GM21723 (cell line): ENCODE measurements around the gene PCSK6.

Experiments
- ATAC-seq: cut with Tn5 transposase; IDR thresholded peaks from one replicate; pipeline ENCODE4 v1.9.1; 2021; ENCODE audit warnings: mild to moderate bottlenecking, moderate library complexity; ENCODE audit not compliant: unreplicated experiment

The PCSK6 gene

DNA sequence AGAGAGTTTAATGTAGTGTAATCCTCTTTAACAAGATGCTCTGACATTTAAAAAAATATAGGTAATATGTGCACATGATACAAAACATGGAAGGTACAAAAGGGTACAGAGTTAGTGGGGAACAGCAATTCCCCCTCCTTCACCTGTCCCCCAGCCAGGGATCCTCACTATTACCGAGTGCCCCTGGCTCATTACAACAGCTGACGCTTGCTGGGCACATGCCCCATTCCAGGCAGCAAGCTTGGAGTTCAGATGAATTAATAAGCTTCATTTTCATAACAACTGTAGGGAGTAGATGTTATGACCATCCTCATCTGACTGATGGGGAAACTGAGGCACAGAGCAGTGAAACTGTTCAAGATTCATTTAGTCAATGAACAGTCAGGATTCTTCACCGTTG is 41.2 kb downstream of the PCSK6 start:
- ATAC-seq, result no peak

DNA sequence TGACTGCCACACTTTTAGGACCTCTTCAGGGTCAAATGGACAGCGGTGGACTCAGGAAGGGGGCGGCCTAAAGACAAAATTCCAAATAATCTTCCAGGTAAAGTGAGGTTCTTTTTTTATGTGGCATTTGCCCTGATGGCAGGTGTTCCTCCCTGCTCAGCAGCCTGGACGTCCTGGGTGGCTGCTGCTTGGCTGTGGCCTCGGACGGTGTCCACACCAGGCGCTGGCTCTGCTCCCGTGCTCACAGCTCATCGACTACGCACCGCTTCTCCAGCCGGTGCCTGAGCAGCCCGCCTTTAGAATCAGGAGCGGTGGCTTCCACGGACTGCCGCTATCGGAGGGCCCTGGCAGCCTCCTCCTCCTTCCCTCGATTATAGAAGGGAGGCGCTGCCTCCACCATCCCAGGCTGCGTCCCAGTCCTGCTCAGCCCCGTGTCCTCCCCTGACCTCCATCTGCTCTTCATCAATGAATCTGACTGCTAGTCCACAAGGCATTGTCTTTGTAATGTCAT is 41.9 kb downstream of the PCSK6 start:
- ATAC-seq, result no peak

DNA sequence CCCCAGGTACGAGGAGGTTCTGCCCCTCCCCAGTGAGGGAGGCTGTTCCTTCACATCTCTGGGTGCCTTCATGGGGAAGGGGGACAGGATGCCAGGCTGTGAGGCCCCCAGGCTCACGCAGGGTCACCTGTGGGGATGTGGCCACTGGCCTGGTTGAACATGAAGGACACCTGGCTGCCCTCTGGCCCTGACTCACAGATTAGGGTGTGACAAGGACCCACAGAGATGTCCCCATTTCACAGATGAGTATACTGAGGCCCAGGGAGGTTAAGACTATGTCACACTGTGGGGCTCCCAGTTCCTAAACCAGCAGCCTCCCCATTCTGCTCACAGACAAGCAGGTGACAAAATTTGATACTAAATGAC is 42.4 kb downstream of the PCSK6 start:
- ATAC-seq, result no peak

DNA sequence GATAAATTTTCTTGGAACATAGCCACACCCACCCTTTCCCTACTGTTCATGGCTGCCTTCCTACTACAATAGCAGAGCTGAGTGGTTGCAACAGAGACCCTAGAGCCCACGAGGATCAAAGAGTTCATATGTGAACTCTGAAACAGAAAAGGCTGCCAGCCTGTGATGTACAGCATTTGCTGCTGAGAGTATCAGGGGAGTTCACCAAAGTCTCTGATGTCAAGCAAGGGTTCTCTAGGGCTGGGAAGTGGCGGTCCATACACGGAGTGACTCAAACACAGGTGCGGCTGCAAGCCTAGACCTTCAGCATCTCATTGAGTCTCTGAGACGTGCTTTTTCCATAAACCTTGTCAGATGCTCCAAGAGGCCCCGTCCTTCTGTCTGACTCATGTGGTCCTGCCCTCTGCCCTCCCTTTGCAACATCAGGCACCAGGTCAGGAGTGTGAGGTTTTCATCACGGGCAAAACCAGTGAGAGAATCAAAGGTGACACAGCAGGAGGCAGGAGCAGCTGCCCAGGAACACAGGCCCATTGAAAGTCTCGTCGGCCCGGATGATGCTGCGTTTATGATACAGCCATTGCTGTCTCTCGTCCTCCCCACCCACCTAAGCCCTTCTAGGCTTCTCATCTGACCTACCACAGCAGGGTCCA is 42.9 kb downstream of the PCSK6 start:
- ATAC-seq, result no peak

DNA sequence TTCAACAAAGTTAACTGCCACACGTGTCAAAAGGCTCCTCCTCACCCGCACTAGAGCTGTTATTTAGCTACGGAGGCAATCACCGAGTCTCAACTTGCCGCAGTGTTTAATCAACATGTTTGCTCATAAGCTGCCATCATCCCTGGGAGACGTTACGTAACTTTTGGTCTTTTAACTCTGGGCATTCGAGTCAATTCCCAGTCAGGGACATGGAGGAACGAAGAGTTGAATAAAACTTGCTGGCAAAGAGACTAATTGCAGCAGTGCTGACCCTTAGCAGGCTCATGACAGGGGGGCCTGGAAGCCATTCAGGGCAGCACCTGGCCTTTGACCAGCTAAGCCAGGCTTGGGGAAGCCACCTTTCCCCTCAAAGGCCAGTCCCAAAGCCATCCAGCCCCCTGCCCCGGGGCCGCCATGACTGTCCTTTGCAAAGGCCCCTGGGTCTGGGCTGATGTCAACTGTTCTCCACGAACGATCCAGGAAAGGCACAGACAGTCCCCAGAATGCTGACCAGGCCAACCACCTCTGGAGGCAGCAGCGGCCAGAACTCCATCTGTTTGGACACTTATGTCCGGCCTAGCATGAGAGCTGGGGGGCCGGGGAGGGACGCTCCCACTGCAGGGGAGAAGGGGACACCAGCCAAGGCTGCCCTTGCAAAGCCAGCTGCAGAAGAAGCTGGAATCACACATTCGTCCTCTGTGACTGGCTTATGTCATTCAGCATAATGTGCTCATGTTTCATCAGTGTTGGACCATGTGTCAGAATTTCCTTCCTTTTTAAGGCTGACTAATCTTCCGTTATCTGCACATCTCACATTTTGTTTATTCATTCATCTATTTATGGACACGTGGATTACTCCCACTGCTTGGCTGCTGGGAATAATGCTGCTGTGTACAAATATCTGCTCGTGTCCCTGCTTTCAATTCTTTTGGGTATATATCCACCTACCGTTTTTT is 43.7 kb downstream of the PCSK6 start:
- ATAC-seq, result no peak

DNA sequence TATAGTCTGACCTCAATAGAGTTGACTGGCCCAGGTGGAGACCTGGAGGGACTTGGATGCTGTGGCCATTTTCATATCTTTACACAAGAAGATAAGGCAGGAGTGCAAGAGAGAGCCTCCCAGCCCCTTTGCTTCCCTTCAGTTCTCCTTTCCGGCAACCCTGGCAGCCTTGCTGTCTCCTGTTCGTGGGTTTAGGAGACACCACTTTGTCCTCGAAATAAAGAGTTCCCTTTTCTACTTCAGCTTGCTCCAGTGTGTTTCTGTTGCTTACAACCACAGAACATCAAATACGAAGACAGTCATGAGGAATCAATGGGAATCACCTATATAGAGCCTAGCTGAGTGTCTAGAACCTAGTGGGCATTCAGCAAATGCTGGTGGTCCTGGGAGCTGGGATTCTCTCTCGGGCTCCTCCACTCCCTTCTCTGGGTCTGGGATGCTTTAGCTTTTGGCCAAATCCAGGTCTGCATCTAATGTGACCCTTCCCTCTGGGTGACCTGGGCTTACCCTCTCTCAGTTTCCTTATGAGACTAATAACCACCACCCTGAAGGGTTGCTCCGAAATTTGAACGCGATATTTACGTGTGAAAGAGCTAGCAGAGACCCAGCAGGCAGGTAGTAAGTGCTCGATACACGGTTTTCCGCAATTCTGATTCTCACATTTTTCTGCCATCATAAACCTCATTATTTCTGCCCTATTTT is 44.5 kb downstream of the PCSK6 start:
- ATAC-seq, result no peak

DNA sequence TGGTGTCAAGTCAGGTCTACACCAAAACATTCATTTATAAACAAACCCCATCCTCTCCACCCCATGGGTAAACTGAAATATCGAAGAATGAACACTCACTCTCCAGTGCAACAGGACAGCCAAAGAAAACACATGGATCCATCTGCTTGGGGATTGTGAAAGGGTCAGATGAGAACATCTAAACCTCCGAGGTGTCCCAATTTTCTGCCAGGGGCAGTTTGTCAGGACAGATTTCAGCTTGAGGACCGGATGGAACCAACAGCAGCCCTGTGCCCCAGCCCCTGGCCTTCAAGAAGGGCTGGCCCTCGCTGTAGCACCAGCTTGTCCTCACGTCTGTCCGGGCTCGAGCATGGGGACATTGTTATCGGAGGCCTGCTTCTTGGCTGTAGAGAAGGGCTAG is 45.5 kb downstream of the PCSK6 start:
- ATAC-seq, result no peak

DNA sequence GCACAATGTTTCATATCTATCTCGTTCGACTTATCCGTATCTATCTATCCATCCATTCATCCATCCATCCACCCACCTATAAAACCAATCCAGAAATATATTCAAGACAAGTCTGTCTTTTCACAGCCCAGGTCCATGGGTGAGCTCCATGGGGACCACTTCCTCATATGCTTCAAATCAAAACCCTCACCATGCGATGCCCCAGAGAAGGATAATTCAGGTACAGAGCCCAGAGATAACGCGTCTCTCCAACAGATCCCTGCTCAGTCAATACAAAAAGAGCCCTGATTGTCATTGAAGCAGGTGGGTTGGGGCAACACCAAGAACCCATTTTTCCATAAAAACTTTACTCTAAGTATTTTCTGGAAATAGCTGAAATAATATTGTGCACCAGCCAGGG is 47.2 kb downstream of the PCSK6 start:
- no peak for ATAC-seq

DNA sequence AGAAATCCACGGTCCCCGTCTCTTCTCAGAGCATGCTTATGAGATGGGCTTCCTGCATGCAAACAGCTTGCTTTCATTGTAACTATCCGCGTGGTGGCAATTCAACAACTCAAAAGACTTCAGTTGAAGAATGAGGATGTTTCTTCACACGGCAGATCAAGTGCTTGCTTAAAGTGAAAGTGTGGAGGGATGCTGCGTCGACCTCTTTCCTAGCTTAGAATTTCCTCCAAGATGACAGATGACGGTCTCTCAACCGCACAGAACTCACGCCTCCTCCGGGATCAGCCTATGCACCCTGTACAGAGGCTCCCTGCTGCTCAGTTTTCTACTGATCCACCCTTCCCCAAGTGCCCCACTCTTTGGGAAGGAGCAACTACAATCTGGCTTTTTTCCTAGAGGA is 47.8 kb downstream of the PCSK6 start:
- ATAC-seq, result no peak

DNA sequence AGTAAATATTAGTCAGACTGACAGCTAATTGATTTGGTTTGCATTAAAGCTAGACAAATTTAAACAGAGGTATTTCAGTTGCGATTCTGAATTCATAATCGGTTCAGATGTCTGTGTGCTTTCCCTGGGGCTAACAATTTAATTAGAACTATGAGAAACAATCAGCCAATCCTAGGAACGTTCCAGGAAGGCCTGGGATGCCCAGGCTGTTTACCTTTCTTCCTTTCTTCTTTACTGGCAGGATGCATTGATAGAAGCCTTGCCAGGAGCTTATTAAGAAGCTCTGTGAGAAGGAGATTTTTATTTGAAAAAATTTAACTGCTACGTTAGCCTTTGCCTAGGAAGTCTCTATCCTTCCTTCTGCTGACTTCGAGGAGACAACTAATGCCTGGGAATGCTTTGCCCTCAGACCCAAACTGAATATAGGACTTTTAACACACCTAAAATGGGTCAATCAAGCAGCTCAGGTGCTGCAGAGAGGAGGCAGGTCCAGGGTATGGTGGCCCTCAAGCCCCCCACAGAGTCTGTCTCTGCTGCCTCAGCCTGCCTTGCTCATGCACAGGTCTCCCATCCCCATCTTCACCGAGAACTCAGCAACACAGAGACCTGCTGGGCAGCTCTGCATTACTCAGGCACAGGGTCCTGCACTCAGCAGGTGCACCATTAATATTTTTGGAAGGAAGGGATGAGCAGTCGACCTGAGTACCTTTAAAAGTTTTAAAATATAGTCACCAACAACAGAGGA is 48.5 kb downstream of the PCSK6 start:
- ATAC-seq, result no peak

DNA sequence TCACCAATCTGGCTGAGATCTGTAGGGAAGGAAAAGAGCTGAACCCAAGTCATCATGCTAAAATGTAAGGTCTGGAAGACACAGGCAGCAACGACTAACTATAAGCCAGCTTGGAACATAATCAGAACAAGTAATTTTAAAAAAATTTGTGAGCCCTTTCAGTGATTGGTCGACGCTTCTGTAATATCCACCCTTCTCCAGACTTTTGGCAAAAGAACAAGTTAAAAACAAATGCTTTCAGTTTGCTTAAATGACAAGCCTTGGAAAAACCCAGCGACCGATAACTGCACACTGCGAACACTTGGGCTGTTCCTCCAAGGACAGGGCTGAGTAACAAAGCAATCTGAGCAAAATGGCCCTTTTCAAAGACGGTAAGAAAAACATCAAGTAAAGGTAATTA is 49.6 kb downstream of the PCSK6 start:
- ATAC-seq, result no peak

DNA sequence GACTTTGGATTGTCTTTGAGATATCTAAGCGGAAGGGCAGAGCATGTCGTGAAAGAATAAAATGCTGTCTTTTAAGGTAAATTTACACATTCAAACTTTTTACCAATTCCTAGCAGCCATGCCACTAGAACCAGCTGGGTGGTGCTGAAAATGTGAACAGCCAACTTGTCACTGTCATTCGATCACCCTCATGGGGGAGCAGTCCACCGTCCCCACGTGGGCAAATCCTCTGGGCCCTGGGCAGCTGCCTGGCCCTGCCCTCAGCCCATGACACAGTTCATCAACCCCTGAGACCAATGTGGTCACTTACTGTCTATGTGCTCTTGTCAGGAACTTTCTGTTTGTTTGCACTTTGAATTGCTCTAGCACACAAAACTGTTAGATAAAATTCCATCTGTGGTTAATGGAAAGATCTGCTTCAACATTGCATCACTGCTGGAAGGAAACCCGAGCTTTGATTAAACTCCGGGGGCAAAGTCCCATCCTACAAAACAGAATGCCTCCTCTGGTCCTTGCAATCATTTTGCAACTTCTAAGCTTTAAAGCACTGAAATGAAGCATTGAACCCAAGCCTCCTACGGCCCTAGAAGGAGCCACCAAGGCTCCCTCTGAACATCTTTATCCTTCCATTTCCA is 50.1 kb downstream of the PCSK6 start:
- ATAC-seq, result no peak

DNA sequence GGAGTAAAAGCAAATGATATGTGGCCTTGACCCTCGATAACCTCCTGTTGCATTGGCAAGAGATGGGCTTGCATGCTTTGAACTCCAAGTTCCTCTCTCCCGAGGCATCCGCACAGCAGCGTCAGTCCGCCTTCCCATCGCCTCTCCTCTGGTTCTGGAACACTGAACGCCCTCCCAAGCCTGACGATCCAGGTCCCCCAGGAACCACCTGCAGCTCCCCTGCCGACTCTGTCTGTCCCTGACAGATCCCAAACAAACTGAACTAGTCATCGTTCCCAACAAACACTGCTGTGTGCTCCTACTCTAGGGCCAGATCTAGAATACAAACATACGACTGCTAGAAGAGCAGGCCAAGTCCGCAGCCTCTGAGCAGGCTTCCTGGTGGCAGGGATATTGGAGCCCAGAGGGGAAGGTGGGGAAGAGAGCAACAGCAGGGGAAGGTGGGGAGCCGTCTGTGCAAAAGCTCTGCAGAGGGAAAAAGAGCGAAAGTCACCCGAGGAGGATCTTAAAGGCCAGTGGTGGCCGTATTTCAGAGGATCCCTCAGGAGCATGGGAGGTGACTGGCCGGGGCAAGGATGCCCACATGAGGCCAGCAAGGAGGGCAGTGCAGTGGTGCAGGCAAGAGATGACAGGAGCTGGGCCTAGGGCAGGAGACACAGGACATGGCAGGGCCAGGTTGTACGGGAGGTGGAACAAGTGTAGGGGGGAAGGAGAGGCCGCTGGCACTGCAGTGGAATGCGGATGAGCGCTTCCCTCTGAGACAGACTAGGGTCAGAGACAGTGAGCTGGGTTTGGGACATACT is 50.8 kb downstream of the PCSK6 start:
- no peak for ATAC-seq

DNA sequence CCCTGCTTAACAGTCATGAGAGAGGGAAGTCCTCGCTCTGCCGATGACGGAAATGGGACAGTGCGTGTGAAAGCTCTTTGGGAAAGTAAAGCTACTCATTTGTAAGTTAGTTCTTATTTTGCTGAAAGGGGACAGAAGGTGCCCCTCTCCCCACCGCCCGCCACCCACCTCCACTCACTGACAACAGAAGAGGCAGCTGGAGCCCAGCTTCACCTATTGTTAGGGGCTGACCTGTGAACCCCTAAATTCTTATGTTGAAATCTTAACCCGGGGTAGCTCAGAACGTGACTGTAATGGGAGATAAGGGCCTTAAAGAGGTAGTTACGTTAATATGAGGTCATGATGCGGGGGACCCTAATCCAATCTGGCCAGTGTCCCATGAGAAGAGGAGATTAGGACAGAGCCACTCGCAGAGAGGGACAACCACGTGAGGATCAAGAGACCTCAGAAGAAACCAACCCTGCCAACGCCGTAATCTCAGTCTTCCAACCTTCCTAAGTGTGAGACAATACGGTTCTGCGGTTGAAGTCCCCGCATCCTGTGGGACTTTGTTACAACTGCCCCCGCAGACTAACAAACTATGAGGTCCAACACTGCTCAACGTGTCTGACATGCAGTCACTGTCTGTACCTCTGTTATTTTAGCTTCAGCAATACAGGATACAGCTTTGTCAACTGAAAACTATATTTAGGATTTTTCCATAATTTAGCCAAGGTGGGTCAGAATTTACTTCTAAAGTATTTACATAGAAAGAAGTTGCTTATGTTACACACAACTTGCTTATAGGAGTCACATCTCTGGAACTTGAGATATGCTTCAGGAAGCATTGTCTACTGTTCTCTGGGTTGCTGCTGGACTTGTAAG is 51.7 kb downstream of the PCSK6 start:
- no peak for ATAC-seq

DNA sequence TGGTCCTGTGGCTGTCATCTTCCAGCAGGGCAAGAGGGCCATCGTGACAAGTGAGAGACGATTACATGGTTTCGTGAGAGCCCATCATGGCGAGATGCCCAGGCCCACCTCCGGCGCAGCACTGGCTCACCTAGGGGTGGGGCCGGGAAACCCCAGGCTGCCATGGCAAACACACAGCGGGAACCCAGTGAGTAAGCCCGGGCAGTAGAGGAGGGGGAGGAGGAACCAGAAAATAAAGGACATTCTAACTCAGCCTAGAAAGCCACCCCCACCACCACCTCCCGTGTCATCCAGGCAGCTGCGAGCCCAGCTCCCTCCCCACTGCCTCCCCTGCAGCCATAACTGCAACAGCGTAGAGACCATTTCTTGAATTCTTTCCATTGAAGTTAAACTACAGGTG is 52.3 kb downstream of the PCSK6 start:
- ATAC-seq, result no peak

DNA sequence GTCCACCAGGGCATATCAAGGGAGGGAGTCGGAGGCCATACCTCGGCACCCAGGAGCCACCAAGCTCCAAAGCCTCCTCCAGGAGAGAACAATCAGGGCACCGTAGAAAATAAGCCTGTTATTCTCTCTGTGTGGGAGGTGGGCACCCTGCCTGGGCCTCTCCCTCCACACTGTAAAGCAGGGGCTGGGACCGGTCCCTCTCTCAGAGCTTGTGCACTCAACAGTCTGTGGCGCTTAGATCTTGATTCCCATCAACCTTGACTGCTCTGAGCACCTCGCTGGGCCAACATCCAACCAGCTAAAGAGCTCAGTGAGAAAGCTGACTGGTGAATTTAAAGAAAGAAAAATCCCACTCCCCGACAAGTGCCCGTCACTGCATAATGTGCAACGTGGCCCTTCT is 53.0 kb downstream of the PCSK6 start:
- no peak for ATAC-seq

DNA sequence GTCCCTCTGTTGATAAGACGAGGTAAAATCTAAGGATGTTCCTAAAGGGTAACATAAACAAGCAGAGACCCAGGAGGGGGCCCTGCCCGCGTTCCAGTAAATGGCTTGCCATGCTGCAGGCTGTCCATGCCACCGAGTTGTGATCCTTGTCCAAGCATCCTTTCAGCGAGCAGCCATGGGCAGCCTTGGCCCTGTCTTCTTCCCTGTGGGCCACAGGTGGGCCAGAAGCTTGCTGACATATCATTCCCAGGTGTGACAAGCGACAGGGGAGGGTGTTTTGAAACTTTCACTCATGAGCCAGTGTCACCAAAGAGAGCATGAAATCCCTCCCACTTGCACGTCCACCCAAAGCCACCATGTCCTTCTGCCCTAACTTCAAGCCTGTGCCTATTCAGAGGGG is 53.7 kb downstream of the PCSK6 start:
- no peak for ATAC-seq

DNA sequence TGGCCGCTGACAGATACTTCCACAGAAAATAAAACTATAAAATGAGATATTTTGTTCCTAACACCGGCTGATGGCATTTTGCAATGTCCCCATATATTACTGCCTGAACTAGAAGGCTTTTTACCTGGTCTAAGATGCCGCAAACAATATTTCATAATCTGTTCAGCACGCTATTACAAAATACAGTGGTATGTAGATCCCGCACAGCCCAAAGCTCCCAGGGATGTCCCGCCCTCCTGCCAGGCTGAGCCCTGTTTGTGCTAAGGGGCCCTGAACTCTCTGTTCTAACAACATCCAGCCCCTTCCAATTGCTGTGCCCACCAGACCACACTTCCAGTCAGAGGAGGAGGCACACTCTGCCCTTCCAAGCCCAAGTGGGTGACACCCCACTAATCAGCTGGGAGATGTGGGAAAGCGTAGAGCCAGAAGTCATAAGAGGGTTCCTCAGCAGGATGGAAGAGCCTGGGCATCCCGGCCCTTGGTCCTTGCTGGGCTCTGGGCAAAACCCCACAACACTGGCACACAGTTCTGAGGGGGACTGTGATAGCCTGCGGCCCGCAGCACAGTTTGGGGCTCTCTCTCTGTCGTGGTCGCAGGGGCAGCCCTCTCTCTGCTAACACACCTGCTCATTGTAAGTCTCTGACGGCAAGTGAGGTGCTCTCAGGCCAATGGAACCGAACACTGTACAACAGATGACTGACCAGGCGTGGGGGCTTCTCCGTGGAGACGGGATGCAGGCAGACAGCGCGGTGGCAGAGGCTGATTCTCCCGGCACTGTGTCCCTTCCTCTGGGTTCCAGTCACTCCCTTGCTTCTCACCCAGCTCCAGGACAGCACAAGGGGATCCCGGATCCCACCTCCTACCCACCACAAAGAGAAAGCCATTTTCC is 55.2 kb downstream of the PCSK6 start:
- no peak for ATAC-seq
